Testis (tissue), 3 donors: Measurements from ENCODE around the gene DOCK11. TPM values are rescaled to one million over a fixed set of nuclear protein-coding genes. Genes with fewer than 3 reads are reported as not detected.
"Not testable (repeated sequence)": the region's sequence is repeated elsewhere in the genome, so short reads cannot be mapped to it uniquely, and the experiment has no call there.

Experiments
- DNase-seq: peaks from one replicate; pipeline ENCODE4 v3.0.0-alpha.2; 2019
- H3K27ac ChIP-seq, 2 donors: fragments of 200-600 bp; sonication (generic); one replicate each; pipeline ENCODE4 v1.5.1; 2019
- H3K27me3 ChIP-seq: fragments of 200-600 bp; sonication (generic); one replicate; pipeline ENCODE4 v1.5.1; 2019
- H3K36me3 ChIP-seq: fragments of 200-600 bp; sonication (generic); one replicate; pipeline ENCODE4 v1.5.1; 2017; ENCODE audit warnings: low read depth; ENCODE audit errors: missing control alignments
- H3K4me1 ChIP-seq: fragments of 200-600 bp; sonication (generic); one replicate; pipeline ENCODE4 v1.5.1; 2019
- H3K4me3 ChIP-seq, 2 donors: fragments of 200-600 bp; sonication (generic); one replicate each; pipeline ENCODE4 v1.5.1; 2017 to 2019
- H3K9me3 ChIP-seq: fragments of 200-600 bp; sonication (generic); one replicate; pipeline ENCODE4 v1.5.1; 2017
- POLR2A ChIP-seq: fragments of 450-650 bp; IDR thresholded peaks from one replicate; pipeline ENCODE4 v1.6.1; 2017; ENCODE audit warnings: antibody characterized with exemption, mild to moderate bottlenecking, moderate library complexity
- WGBS, 2 donors: methylation state at CpG; one replicate each; pipeline ENCODE4 v1.1.5; 2018; 5-methylcytosine and 5-hydroxymethylcytosine counted together
- intact Hi-C: fragments of 100-400 bp; cut with DNase I; formaldehyde crosslinking; loops from one replicate; pipeline ENCODE4 v1.15.1; 2023; ENCODE audit warnings: low total_unique reads
- polyA plus RNA-seq: library from polyadenylated mRNA; stranded (reverse); fragments of 350-450 nt; fragmentation: Illumina TruSeq; extraction: RNeasy Lipid Tissue Mini Kit (QIAGEN cat#74804); gene quantifications from one replicate; pipeline ENCODE4 v1.2.3, GENCODE V29; 2014; ENCODE audit warnings: low read depth, low replicate concordance; ENCODE audit not compliant: insufficient read depth
- total RNA-seq, 2 donors: library from RNA; depleted of rRNA; stranded (reverse); fragments of >200 nt; gene quantifications; one replicate each; pipeline ENCODE4 v1.2.3, GENCODE V29; 2016
- TF ChIP-seq, protein P1 (sequence below), 3 experiments: fragments of 450-650 bp in 2 of 3; fragments of 200-600 bp in 1 of 3; sonication (generic) in 1 of 3; IDR thresholded peaks; one replicate each; pipeline ENCODE4 v1.5.1; 2016 to 2019; ENCODE audit warnings: antibody characterized with exemption in 3 of 3, mild to moderate bottlenecking in 2 of 3, moderate library complexity in 1 of 3

Gene DOCK11
- total and polyA plus RNA-seq, 3 donors from 2014 or later, result 4.3 to 5.9 (median 5.8) TPM

DNA sequence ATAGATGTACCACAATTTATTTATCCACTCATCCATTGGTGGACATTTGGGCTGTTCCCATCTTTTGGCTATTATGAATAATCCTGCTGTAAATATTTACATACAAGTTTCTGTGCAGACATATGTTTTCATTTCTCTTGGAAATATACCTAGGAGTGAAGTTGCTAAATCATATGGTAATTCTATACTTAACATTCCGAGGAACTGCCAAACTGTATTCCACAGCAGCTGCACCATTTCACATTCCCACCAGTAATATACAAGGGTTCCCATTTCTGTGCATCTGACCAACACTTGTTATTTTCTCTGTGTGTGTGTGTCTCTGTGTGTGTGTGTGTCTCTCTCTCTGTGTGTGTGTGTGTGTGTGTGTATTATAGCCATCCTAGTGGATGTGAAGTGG lies 15.4 kb upstream of the DOCK11 start:
- no peaks in the 10 kb centered on the region for H3K36me3 ChIP-seq
- 80 to 100% methylated on average over 1 of the region's 1 CpG for WGBS, 2 donors
- no peak for TF ChIP-seq POLR2A
- TF ChIP-seq, protein P1, sequence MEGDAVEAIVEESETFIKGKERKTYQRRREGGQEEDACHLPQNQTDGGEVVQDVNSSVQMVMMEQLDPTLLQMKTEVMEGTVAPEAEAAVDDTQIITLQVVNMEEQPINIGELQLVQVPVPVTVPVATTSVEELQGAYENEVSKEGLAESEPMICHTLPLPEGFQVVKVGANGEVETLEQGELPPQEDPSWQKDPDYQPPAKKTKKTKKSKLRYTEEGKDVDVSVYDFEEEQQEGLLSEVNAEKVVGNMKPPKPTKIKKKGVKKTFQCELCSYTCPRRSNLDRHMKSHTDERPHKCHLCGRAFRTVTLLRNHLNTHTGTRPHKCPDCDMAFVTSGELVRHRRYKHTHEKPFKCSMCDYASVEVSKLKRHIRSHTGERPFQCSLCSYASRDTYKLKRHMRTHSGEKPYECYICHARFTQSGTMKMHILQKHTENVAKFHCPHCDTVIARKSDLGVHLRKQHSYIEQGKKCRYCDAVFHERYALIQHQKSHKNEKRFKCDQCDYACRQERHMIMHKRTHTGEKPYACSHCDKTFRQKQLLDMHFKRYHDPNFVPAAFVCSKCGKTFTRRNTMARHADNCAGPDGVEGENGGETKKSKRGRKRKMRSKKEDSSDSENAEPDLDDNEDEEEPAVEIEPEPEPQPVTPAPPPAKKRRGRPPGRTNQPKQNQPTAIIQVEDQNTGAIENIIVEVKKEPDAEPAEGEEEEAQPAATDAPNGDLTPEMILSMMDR (IDR thresholded peaks at IDR 0.05), result no peak
- no peak overlapping the region for H3K4me3 ChIP-seq
- no peaks in the 10 kb centered on the region for H3K27me3 ChIP-seq
- intact Hi-C loops, result no loop called here
- no peak for DNase-seq
- H3K4me1 ChIP-seq, result no peaks in the 10 kb centered on the region
- no peak overlapping the region for H3K27ac ChIP-seq
- no peaks in the 10 kb centered on the region for H3K9me3 ChIP-seq

DNA sequence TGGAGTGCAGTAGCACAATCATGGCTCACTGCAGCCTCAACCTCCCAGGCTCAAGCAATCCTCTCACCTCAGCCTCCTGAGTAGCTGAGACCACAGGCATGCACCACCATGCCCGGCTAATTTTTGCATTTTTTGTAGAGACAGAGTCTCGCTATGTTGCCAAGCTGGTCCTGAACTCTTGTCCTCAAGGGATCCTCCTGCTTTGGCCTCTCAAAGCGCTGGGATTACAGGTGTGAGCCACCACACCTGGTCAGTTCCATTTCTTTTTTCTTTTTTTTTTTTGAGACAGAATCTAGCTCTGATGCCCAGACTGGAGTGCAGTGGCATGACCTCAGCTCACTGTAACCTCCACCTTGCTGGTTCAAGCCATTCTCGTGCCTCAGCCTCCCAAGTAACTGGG lies 13.2 kb upstream of the DOCK11 start:
- 100% methylated on average over 2 to 4 of the region's 4 CpGs for WGBS, 2 donors
- H3K4me3 ChIP-seq, H3K27me3 ChIP-seq, intact Hi-C loops, H3K9me3 ChIP-seq, DNase-seq, H3K36me3 ChIP-seq, H3K4me1 ChIP-seq, H3K27ac ChIP-seq: not testable (repeated sequence)

DNA sequence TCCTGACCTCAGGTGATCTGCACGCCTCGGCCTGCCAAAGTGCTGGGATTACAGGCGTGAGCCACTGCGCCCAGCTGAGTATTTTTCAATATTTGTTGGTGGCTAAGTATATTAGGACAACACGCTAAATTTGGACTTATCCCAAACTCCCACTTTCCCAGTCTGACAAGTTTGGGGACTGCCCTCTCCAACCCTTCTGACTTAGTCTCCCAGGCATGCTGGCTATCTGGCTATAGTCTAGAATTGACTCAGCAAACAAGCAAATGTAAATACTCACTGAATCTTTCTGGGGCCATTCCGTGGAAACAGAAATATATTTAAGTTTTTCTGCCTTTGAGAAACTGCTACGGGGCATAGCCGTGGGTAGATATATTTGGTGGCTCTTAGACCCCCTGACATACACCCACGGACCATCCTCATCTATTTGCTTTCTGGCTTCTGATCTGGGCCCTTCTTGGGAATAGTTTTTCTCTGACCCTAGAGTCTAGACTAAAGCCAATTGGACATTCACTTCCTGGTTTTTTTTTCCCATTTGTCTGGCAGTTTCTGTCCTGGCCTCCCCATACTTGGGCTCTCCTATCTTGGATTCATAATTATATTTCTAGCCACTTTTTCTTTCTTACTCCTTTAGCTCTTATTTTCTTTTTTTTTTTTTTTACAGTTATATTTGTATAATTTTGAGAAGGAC lies 11.3 kb upstream of the DOCK11 start:
- 87 to 95% methylated on average over 5 to 9 of the region's 9 CpGs for WGBS, 2 donors
- Histone ChIP-seq H3K27me3 (no peaks in the 10 kb centered on the region), H3K27ac (no peak overlapping the region), H3K4me1 (no peaks in the 10 kb centered on the region), H3K4me3 (no peak overlapping the region), H3K9me3 (no peaks in the 10 kb centered on the region), H3K36me3 (no peaks in the 10 kb centered on the region)
- DNase-seq, result no peak
- intact Hi-C loops, result no loop called here
- TF ChIP-seq POLR2A, result no peak
- TF ChIP-seq, protein P1 (IDR thresholded peaks at IDR 0.05), result no peak

DNA sequence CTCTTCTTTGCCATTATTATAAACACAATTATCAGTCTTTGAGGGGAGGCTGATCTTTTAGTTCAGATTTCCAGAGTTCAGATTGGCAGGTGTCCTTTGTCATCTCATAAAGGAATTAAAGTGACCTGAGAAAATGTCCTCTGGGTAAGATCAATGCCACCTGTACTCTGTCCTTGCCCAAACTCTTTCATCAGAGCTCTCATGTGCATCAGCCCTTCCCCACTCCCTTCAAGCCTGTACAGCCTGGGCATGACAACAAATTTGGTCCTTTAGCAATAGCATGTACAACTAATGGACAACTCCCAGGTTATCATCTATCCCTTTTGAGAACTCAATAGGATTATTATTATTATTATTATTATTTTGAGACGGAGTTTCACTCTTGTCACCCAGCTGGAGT lies 8.9 kb upstream of the DOCK11 start:
- H3K36me3 ChIP-seq, H3K9me3 ChIP-seq, DNase-seq, H3K27ac ChIP-seq, H3K4me1 ChIP-seq, H3K27me3 ChIP-seq, intact Hi-C loops, H3K4me3 ChIP-seq: not testable (repeated sequence)
- 93% methylated on average over 1 of the region's 1 CpG; no CpG with 5 or more reads in 1 of the 2 donors for WGBS, 2 donors

DNA sequence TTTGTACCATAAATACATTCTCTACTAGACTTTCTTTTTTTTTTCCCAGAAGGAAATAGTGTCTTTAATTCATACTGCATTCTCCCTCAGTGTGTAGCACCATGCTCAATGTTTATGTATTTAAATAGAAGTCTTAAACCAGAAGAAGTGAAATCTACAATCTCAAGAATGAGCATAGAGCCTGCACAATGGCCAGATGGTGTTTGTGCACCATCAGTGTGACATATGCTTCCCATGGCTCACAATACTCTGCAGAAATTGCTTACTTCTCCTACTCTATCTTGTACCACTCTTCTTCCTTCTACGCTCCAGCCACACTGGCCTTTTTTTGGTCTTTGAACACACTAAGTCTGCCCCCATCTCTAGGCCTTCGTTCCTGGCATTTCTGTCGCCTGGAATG lies 2.6 kb upstream of the DOCK11 start:
- no peaks in the 10 kb centered on the region for H3K27me3 ChIP-seq
- no peak overlapping the region for H3K27ac ChIP-seq
- H3K4me1 ChIP-seq, result no peaks in the 10 kb centered on the region
- WGBS, 2 donors, result 92 to 100% methylated on average over 3 of the region's 3 CpGs
- TF ChIP-seq, protein P1 (IDR thresholded peaks at IDR 0.05), result no peak
- TF ChIP-seq POLR2A, result no peak
- no peak for DNase-seq
- no peak overlapping the region for H3K4me3 ChIP-seq
- H3K9me3 ChIP-seq, result no peaks in the 10 kb centered on the region
- H3K36me3 ChIP-seq, result no peaks in the 10 kb centered on the region
- intact Hi-C loops, result no loop called here

DNA sequence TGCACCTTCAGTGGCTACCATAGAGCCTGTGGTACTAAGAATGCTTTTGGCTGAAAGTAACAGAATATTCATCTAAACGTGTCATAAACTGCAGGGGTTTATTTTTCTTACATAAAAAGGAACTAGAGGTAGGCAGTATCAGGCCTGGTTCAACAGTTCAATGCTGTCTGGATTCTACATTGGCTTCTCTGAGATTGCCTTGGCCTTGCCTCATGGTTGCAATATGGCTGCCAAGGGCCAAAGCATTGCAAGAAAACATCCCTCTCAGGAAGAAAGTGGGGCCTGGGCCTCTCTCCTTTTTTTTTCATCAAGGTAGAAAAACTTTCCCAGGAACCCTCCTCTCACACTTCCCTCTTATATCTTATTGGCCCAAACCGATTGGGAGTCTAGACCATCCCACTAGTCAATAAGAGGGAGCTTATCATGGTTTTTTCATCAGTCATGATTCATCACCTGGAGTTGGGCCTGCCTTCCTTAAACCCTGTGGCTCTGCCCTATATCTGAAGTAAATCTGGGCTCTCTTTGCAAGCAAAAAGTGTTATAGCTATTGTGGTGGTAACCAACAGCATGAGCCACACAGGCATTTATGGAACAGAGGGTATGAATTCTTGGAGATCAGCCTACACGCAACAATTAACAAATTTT lies 1.8 kb upstream of the DOCK11 start:
- no peak for DNase-seq
- no peak overlapping the region for H3K27ac ChIP-seq
- no peak overlapping the region for H3K4me3 ChIP-seq
- no peak for TF ChIP-seq POLR2A
- TF ChIP-seq, protein P1 (IDR thresholded peaks at IDR 0.05), result no peak
- WGBS, 2 donors, result 81 to 93% methylated on average over 3 of the region's 3 CpGs
- H3K36me3 ChIP-seq, result no peaks in the 10 kb centered on the region
- no peaks in the 10 kb centered on the region for H3K9me3 ChIP-seq
- H3K27me3 ChIP-seq, result no peaks in the 10 kb centered on the region
- intact Hi-C loops, result no loop called here
- H3K4me1 ChIP-seq, result no peaks in the 10 kb centered on the region
